Ovary (tissue), 3 donors: ENCODE data around the gene SORCS2.

Source experiments
- CTCF ChIP-seq, 3 donors: fragments of 450-650 bp in 2 of 3; fragments of 200-600 bp in 1 of 3; IDR thresholded peaks; one replicate each; pipeline versions ENCODE4 v1.5.1 to v1.8.0; 2016 to 2022; ENCODE audit warnings: antibody characterized with exemption in 3 of 3, mild to moderate bottlenecking in 1 of 3
- POLR2A ChIP-seq: fragments of 450-650 bp; IDR thresholded peaks from one replicate; pipeline ENCODE4 v1.6.1; 2017; ENCODE audit warnings: antibody characterized with exemption, mild to moderate bottlenecking, moderate library complexity
- donor health status: DM: no; HTN: no; CAD: no.

- TF ChIP-seq CTCF (IDR thresholded peaks at IDR 0.05) (no peak), POLR2A (no peak)
Observed at GRCh38 chr4:7197910-7198309, 5.6 kb downstream of the SORCS2 start.
